Mucosa of stomach (tissue), 1 donor: Measurements from ENCODE around the gene TAS2R4.
"Not testable (repeated sequence)": the region's sequence is repeated elsewhere in the genome, so short reads cannot be mapped to it uniquely, and the experiment has no call there.

Experiments
- H3K27me3 ChIP-seq: one replicate; pipeline ENCODE4 v1.7.0; 2013; ENCODE audit warnings: mild to moderate bottlenecking, low read length; ENCODE audit not compliant: control insufficient read depth, insufficient read depth
- H3K36me3 ChIP-seq: one replicate; pipeline ENCODE4 v1.7.0; 2013; ENCODE audit warnings: low read length; ENCODE audit not compliant: control insufficient read depth, insufficient read depth
- H3K4me1 ChIP-seq: one replicate; pipeline ENCODE4 v1.7.0; 2013; ENCODE audit warnings: mild to moderate bottlenecking, low read length; ENCODE audit not compliant: control insufficient read depth, insufficient read depth
- H3K4me3 ChIP-seq: one replicate; pipeline ENCODE4 v1.7.0; 2013; ENCODE audit warnings: low read length
- H3K9ac ChIP-seq: one replicate; pipeline ENCODE4 v1.7.0; 2013; ENCODE audit warnings: mild to moderate bottlenecking, low read length, moderate library complexity
- H3K9me3 ChIP-seq: one replicate; pipeline ENCODE4 v1.7.0; 2013; ENCODE audit warnings: mild to moderate bottlenecking, low read length, moderate library complexity; ENCODE audit not compliant: control insufficient read depth
- donor health status: Pancreatic carcinoma.

The TAS2R4 gene

DNA sequence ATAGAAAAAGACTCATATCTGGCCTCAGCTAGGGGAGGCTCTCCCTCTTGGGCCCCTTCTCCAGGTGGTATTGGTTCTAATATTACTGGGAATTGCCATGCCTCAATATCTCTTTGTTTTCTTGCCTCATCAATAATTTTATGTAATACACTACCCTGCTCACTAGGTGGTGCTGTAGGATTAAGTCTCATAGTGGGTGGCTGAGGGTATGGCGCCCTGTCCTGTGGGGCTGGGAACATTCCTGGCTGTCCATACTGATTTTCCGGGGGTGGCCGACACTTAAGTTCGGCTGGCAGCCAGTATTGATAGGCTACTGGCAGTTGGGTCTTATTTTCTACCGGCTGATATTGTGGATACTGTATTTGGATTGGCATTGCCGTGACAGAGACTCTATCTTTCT, 21.5 kb upstream of the TAS2R4 start:
- Histone ChIP-seq H3K36me3 (peaks cover 8% of the 10 kb centered on the region), H3K4me3 (no peak overlapping the region), H3K4me1 (no peaks in the 10 kb centered on the region), H3K27me3 (no peaks in the 10 kb centered on the region), H3K9me3 (peaks cover 11% of the 10 kb centered on the region), H3K9ac (no peak overlapping the region)

DNA sequence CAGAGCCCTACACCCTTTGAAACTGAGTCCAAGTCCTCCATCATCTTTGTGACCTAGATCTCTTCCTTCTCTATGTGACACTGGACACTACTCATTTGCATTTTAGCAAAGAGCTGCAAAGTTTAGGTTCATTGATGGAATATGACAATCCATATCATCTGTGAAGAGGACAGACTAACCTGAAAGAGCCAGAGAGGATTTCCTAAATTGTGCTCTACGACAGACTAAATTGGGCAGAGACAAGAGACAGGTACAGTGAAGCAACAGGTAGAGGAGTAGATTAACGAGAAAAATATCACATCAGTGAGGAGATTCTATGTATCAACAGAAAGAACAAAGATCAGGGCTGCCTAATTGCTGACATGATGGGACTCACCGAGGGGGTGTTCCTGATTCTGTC, 12.7 kb upstream of the TAS2R4 start, which contains the start of gene TAS2R3:
TAS2R3 (plus strand) TSS at position 301 of the 400 bp plus-strand sequence; CDS start at position 363, 62 bp downstream.
- Histone ChIP-seq H3K4me3 (no peak within 1 kb of the TSS), H3K9me3 (no peaks in the 10 kb centered on the region), H3K4me1 (no peaks in the 10 kb centered on the region), H3K9ac (no peak within 1 kb of the TSS), H3K27me3 (no peaks in the 10 kb centered on the region), H3K36me3 (no peaks in the 10 kb centered on the region)

DNA sequence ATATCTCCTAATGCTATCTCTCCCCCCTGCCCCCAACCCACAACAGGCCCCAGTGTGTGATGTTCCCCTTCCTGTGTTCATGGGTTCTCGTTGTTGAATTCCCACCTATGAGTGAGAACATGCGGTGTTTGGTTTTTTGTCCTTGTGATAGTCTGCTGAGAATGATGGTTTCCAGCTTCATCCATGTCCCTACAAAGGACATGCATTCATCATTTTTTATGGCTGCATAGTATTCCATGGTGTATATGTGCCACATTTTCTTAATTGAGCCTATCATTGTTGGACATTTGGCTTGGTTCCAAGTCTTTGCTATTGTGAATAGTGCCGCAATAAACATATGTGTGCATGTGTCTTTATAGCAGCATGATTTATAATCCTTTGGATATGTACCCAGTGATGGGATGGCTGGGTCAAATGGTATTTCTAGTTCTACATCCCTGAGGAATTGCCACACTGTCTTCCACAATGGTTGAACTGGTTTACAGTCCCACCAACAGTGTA, 6.3 kb upstream of the TAS2R4 start:
- not testable (repeated sequence) for H3K9me3 ChIP-seq, H3K27me3 ChIP-seq, H3K4me3 ChIP-seq, H3K4me1 ChIP-seq, H3K36me3 ChIP-seq, H3K9ac ChIP-seq

DNA sequence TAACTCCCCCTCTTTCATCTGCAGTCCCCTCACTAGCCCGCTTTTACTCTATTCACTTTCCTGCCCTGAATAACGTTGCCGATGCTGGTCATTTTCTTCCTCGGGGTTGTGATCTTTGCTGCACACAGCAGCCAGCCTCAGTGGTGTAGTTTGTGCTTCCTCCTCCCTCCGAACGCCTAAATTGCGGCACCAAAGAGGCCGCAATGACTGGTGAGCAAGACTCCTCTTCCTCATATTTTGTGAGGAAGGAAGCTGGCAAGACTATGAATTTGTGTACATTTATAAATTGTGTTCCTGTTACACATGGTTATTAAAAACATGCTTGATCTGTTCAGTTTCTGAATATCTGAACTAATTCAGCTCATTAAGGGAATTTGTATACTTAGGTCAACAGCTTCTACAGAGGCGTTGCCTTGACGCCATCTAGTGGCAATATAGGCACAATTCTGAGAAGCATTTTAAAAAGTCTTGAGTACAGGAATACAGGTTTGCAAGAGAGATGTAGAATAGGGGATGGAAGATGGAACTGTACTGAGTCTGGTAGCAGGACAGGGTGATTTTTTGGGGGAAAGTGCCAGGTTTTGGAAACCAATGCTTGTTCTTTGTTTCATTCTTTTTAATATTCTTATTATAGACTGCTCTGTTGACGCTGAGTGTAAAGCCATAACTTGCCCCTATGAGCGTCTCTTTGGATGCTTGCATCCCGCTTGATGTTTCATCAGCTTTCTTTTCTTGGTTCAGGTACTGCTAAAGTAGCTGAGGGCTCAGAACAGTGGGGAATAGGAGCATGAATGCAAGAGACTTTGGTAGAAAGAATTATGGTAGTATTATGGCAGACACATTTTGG, 9.5 kb downstream of the TAS2R4 start:
- Histone ChIP-seq H3K9me3 (no peaks in the 10 kb centered on the region), H3K9ac (no peak overlapping the region), H3K4me3 (no peak overlapping the region), H3K27me3 (no peaks in the 10 kb centered on the region), H3K36me3 (no peaks in the 10 kb centered on the region), H3K4me1 (no peaks in the 10 kb centered on the region)

DNA sequence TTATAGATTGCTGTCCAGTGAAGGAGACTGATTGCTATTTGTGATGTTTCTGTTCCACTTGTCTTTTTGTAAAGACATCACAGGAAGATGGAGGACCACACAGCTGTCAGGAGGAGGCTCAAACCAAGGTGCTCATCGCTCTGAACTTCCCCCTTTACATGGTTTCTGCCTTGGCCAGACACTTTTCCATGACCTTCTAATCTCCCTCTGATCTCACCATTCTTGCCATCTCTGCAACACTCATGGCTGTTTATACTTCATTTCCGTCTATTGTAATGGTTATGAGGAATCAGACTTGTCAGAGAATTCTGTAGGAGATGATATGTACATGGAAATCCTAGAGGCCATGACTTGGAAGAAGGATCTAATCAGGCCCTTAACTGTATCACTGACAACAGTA, 11.8 kb downstream of the TAS2R4 start:
- Histone ChIP-seq H3K36me3 (no peaks in the 10 kb centered on the region), H3K27me3 (no peaks in the 10 kb centered on the region), H3K4me1 (no peaks in the 10 kb centered on the region), H3K9ac (no peak overlapping the region), H3K4me3 (no peak overlapping the region), H3K9me3 (no peaks in the 10 kb centered on the region)

DNA sequence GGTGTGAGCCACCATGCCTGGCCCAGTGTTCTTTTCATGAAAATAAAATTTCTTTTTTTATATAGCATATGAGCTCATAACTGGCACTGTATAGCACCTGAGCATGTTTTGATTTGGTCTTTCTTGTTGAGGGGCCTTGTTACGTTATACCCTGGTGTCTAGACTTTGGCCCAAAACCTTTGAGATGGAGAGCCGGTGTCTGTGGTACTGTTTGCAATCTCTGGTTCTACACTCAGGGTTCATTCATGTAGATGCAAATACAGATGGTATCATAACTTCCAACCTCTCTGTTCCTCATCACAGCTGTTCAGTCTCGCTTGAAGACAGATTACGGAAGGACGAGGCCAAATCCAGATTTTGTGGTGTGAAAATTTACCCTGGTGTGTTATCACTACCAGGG, 13.4 kb downstream of the TAS2R4 start, which contains the start of gene TAS2R5:
TAS2R5 (plus strand) TSS at position 301 of the 400 bp plus-strand sequence. CDS start 145 bp downstream, outside the sequence.
- Histone ChIP-seq H3K9me3 (no peaks in the 10 kb centered on the region), H3K4me1 (no peaks in the 10 kb centered on the region), H3K27me3 (no peaks in the 10 kb centered on the region), H3K9ac (no peak within 1 kb of the TSS), H3K4me3 (no peak within 1 kb of the TSS), H3K36me3 (no peaks in the 10 kb centered on the region)

DNA sequence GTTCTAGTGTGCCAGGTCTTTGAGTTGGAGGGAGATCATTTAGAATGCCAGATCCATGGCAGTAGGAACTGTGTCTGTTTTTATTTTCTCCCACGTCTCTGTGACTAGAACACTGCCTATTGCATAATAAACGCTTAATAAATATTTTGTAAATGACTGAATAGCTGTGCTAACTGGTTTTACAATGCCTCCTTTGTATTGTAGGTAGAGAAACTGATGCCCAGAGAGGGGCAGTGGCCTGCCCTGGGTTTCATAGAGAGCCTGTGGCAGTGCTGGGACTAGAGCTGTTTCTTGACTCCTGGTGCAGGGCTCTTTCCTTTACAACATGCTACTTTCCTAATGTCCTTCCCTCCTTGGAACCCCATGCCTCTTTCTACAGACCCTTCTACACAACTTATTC, 16.1 kb downstream of the TAS2R4 start:
- Histone ChIP-seq H3K36me3 (no peaks in the 10 kb centered on the region), H3K4me1 (no peaks in the 10 kb centered on the region), H3K9me3 (no peaks in the 10 kb centered on the region), H3K27me3 (no peaks in the 10 kb centered on the region), H3K9ac (no peak overlapping the region), H3K4me3 (no peak overlapping the region)

DNA sequence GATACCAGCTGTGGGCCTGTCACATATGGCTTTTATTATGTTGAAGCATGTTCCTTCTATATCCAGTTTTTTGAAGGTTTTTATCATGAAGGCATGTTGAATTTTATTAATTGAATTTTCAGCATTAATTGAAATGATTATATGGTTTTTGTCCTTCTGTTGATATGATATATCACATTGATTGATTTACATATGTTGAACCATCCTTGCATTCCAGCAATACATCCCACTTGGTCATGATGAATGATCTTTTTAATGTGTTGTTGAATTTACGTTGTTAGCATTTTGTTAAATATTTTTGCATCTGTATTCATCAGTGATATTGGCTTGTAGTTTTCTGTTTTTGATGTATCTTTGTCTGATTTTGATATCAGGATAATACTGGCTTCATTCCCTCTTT, 43.6 kb downstream of the TAS2R4 start:
- no peak overlapping the region for H3K4me3 ChIP-seq
- H3K27me3 ChIP-seq, result no peaks in the 10 kb centered on the region
- no peaks in the 10 kb centered on the region for H3K4me1 ChIP-seq
- no peaks in the 10 kb centered on the region for H3K9me3 ChIP-seq
- no peaks in the 10 kb centered on the region for H3K36me3 ChIP-seq
- no peak overlapping the region for H3K9ac ChIP-seq

DNA sequence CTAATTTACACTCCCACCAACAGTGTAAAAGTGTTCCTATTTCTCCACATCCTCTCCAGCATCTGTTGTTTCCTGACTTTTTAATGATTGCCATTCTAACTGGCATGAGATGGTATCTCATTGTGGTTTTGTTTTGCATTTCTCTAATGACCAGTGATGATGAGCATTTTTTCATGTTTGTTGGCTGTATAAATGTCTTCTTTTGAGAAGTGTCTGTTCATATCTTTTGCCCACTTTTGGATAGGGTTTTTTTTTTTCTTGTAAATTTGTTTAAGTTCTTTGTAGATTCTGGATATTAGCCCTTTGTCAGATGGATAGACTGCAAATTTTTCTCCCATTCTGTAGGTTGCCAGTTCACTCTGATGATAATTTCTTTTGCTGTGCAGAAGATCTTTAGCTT, 46.0 kb downstream of the TAS2R4 start:
- not testable (repeated sequence) for H3K9me3 ChIP-seq

More for the DNA sequence above, 46.0 kb downstream of the TAS2R4 start:
- H3K4me1 ChIP-seq, H3K36me3 ChIP-seq, H3K9ac ChIP-seq, H3K4me3 ChIP-seq, H3K27me3 ChIP-seq: not testable (repeated sequence)
